HG03442 (cell line): ENCODE data around the gene SLC38A2.
"Not testable (repeated sequence)": the region's sequence is repeated elsewhere in the genome, so short reads cannot be mapped to it uniquely, and the experiment has no call there.

Experiments used
- ATAC-seq: cut with Tn5 transposase; IDR thresholded peaks from one replicate; pipeline ENCODE4 v1.9.1; 2021; ENCODE audit warnings: mild to moderate bottlenecking, moderate library complexity; ENCODE audit not compliant: unreplicated experiment

SLC38A2 gene

GRCh38 chr12:46332260-46332659 lies 40.3 kb downstream of the SLC38A2 start:
- ATAC-seq, result no peak

DNA sequence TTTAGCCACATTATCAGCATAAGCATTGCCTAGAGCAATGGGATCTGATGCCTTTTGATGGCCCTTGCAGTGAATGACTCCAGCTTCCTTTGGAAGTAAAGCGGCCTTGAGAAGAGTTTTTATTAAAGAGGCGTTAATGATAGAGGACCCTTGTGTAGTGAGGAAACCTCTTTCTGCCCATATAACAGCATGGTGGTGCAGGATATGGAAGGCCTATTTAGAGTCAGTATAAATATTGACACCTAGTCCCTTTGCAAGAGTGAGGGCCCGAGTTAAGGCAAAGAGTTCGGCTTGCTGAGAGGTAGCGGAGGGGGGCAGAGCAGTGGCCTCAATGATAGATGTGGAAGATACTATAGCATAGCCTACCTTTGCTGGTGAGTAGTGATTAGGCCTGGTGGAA lies 47.5 kb downstream of the SLC38A2 start:
- not testable (repeated sequence) for ATAC-seq

- ATAC-seq, result no peak
Measured at GRCh38 chr12:46320731-46321130, 51.8 kb downstream of the SLC38A2 start.

- no peak for ATAC-seq
Measured at GRCh38 chr12:46318037-46318436, 54.5 kb downstream of the SLC38A2 start.
